SK-N-SH treated with all-trans-retinoic acid at 6 μM for 48 hours (cell line): ENCODE results near the gene RCOR1.

ENCODE experiments used
- GLIS3 ChIP-seq: fragments of 250-450 bp; sonication (Bioruptor Pico); IDR thresholded peaks from 2 replicates; pipeline ENCODE4 v1.5.0; 2020; ENCODE audit warnings: mild to moderate bottlenecking, moderate library complexity
- PATZ1 ChIP-seq: fragments of 250-450 bp; sonication (Bioruptor Pico); IDR thresholded peaks from 2 replicates; pipeline ENCODE4 v1.8.0; 2020; ENCODE audit warnings: mild to moderate bottlenecking, moderate library complexity, borderline replicate concordance
- TSHZ2 ChIP-seq: fragments of 250-450 bp; sonication (Bioruptor Pico); IDR thresholded peaks from 2 replicates; pipeline ENCODE4 v1.5.0; 2020; ENCODE audit warnings: mild to moderate bottlenecking, moderate library complexity

GRCh38 chr14:102693006-102693755 lies 100.7 kb downstream of the RCOR1 start:
- TF ChIP-seq TSHZ2 (CRISPR knock-in tag) (no peak), GLIS3 (CRISPR knock-in tag) (no peak), PATZ1 (no peak)
